ENCODE data around the gene PKP3. TPM values are rescaled to one million over a fixed set of nuclear protein-coding genes. Genes with fewer than 3 reads are reported as not detected.
A peak's percentile ranks its signal among the peaks of the same experiment; 100 is the strongest.
"Not testable (repeated sequence)": the region's sequence is repeated elsewhere in the genome, so short reads cannot be mapped to it uniquely, and the experiment has no call there.

The PKP3 gene
- 0.84 TPM for total RNA-seq
- long read RNA-seq, partial matches to known transcripts: 1 of 4 reads
- long read RNA-seq, other reads (novel, unspliced or antisense): 1 of 4 reads

- DNase-seq (peak; percentile 59), ATAC-seq (peak; percentile 68)
- intact Hi-C loops (cut with micrococcal nuclease): no loop called here
These were observed at the start of gene PKP3 for GRCh38 chr11:394034-394857. TSS of gene PKP3 (plus strand) at chr11:394209. CDS start at chr11:394293, 84 bp downstream.

- intact Hi-C loops (cut with micrococcal nuclease): no loop called here
- no peak for DNase-seq
These were observed 49.0 kb upstream of the PKP3 start for GRCh38 chr11:344836-345578.

GRCh38 chr11:346529-346928 lies 47.5 kb upstream of the PKP3 start:
- DNase-seq (no peak), ATAC-seq (no peak)
- intact Hi-C loops (cut with micrococcal nuclease): no loop called here

More at GRCh38 chr11:344836-345578, 49.0 kb upstream of the PKP3 start:
- ATAC-seq: no peak

- ATAC-seq; intact Hi-C loops (cut with micrococcal nuclease); DNase-seq: not testable (repeated sequence)
These were observed 44.6 kb upstream of the PKP3 start for GRCh38 chr11:349270-349954.

GRCh38 chr11:350033-350722 lies 43.8 kb upstream of the PKP3 start:
- DNase-seq; intact Hi-C loops (cut with micrococcal nuclease); ATAC-seq: not testable (repeated sequence)

GRCh38 chr11:350723-351255 lies 43.2 kb upstream of the PKP3 start:
- no peak for DNase-seq
- intact Hi-C loops (cut with micrococcal nuclease): no loop called here
- ATAC-seq: no peak

- intact Hi-C loops (cut with micrococcal nuclease): no loop called here
- ATAC-seq (no peak), DNase-seq (no peak)
These were observed 42.6 kb upstream of the PKP3 start for GRCh38 chr11:351411-351810.

GRCh38 chr11:352456-353031 lies 41.5 kb upstream of the PKP3 start:
- no peak for DNase-seq
- intact Hi-C loops (cut with micrococcal nuclease): no loop called here
- no peak for ATAC-seq

GRCh38 chr11:353179-353873 lies 40.7 kb upstream of the PKP3 start:
- intact Hi-C loops (cut with micrococcal nuclease): no loop called here
- ATAC-seq (peak; percentile 60), DNase-seq (peak; percentile 90)

GRCh38 chr11:355581-356458 lies 38.2 kb upstream of the PKP3 start:
- ATAC-seq: peak; percentile 86
- intact Hi-C loops (cut with micrococcal nuclease): no loop called here
- peak; percentile 96 for DNase-seq

GRCh38 chr11:356610-357009 lies 37.4 kb upstream of the PKP3 start:
- DNase-seq (no peak), ATAC-seq (no peak)
- intact Hi-C loops (cut with micrococcal nuclease): no loop called here

GRCh38 chr11:357582-357981 lies 36.4 kb upstream of the PKP3 start:
- no peak for DNase-seq
- ATAC-seq: no peak
- intact Hi-C loops (cut with micrococcal nuclease): no loop called here

- no peak for DNase-seq
- ATAC-seq: no peak
- intact Hi-C loops (cut with micrococcal nuclease): no loop called here
These were observed 35.7 kb upstream of the PKP3 start for GRCh38 chr11:358129-358800.

GRCh38 chr11:359181-359714 lies 34.8 kb upstream of the PKP3 start:
- intact Hi-C loops (cut with micrococcal nuclease): no loop called here
- no peak for DNase-seq

GRCh38 chr11:360326-361280 lies 33.4 kb upstream of the PKP3 start:
- DNase-seq: no peak
- no peak for ATAC-seq
- intact Hi-C loops (cut with micrococcal nuclease): loop anchor here (5.0 kb wide), 1 partner anchor 158 kb away; no protein-coding TSS in a partner anchor

More at GRCh38 chr11:359181-359714, 34.8 kb upstream of the PKP3 start:
- ATAC-seq: no peak
